PFSK-1 (cell line): ENCODE measurements around the gene SUSD4.

Experiments
- FOXP2 ChIP-seq: optimal IDR thresholded peaks from 2 replicates; pipeline ENCODE3; 2011; ENCODE audit warnings: borderline replicate concordance, control low read depth, inconsistent platforms; ENCODE audit not compliant: insufficient read depth; ENCODE audit errors: extremely low read length, extremely low read depth
- POLR2AphosphoS5 ChIP-seq: IDR thresholded peaks from 2 replicates; pipeline ENCODE4 v1.6.1; 2012; ENCODE audit warnings: low read depth, mild to moderate bottlenecking, control low read depth, low read length, moderate library complexity
- SIN3A ChIP-seq: IDR thresholded peaks from 2 replicates; pipeline ENCODE4 v1.6.1; 2012; ENCODE audit warnings: mild to moderate bottlenecking, low read length, moderate library complexity, borderline replicate concordance; ENCODE audit not compliant: insufficient read depth
- TAF1 ChIP-seq: IDR thresholded peaks from 2 replicates; pipeline ENCODE4 v1.6.1; 2012; ENCODE audit warnings: low read length, control low read depth, borderline replicate concordance; ENCODE audit not compliant: insufficient read depth
- TF ChIP-seq, protein P1 (sequence below), 2 experiments: IDR thresholded peaks; 2 replicates each; pipeline versions ENCODE4 v1.6.1 to v1.8.0; 2011 to 2012; ENCODE audit warnings: low read depth in 2 of 2, low read length in 2 of 2, control low read depth in 1 of 2, inconsistent platforms in 1 of 2, mild to moderate bottlenecking in 1 of 2, moderate library complexity in 1 of 2; ENCODE audit not compliant: insufficient read depth in 1 of 2

The SUSD4 gene

DNA sequence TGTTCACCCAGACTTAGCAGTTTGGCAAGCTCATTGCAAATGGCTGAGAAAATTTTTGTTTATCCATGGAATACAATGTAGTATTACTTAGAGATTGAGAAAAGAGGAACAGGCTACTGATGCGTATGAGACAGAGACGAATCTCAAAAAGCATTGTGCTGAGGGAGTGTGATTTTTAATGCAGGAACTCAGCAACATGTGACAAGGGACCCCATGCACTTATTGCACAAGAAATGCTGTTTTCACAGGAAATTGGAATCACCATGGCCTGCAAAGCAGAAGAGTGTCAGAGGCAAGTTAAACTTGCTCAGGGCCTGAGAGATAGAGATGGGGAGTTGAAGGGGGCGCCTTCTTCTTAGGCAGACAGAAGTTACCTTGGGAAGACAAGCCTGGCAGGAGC is 188.3 kb downstream of the SUSD4 start:
- TF ChIP-seq TAF1 = no peak
- TF ChIP-seq POLR2AphosphoS5 = no peak
- TF ChIP-seq, protein P1, sequence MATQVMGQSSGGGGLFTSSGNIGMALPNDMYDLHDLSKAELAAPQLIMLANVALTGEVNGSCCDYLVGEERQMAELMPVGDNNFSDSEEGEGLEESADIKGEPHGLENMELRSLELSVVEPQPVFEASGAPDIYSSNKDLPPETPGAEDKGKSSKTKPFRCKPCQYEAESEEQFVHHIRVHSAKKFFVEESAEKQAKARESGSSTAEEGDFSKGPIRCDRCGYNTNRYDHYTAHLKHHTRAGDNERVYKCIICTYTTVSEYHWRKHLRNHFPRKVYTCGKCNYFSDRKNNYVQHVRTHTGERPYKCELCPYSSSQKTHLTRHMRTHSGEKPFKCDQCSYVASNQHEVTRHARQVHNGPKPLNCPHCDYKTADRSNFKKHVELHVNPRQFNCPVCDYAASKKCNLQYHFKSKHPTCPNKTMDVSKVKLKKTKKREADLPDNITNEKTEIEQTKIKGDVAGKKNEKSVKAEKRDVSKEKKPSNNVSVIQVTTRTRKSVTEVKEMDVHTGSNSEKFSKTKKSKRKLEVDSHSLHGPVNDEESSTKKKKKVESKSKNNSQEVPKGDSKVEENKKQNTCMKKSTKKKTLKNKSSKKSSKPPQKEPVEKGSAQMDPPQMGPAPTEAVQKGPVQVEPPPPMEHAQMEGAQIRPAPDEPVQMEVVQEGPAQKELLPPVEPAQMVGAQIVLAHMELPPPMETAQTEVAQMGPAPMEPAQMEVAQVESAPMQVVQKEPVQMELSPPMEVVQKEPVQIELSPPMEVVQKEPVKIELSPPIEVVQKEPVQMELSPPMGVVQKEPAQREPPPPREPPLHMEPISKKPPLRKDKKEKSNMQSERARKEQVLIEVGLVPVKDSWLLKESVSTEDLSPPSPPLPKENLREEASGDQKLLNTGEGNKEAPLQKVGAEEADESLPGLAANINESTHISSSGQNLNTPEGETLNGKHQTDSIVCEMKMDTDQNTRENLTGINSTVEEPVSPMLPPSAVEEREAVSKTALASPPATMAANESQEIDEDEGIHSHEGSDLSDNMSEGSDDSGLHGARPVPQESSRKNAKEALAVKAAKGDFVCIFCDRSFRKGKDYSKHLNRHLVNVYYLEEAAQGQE (IDR thresholded peaks at IDR 0.05; ENCODE audit: insufficient read depth in 1 of 2, low read depth in 2 of 2, low read length in 2 of 2) = no peak
- TF ChIP-seq FOXP2 = no peak
- no peak for TF ChIP-seq SIN3A

GRCh38 chr1:223175032-223175431 is 188.9 kb downstream of the SUSD4 start:
- no peak for TF ChIP-seq FOXP2
- no peak for TF ChIP-seq POLR2AphosphoS5
- no peak for TF ChIP-seq TAF1
- TF ChIP-seq, protein P1 (IDR thresholded peaks at IDR 0.05; ENCODE audit: insufficient read depth in 1 of 2, low read depth in 2 of 2, low read length in 2 of 2) = no peak
- TF ChIP-seq SIN3A = no peak
